Measurements from ENCODE around the gene GCGR.
A peak's percentile ranks its signal among the peaks of the same experiment; 100 is the strongest.

Gene GCGR

GRCh38 chr17:81803728-81804558 lies at the start of gene GCGR:
GCGR (plus strand) TSS chr17:81804150; CDS start chr17:81809019, 4,869 bp downstream.
- no peak for DNase-seq (ENCODE audit: insufficient read length, low spot score)
- FAIRE-seq, result no peak

DNA sequence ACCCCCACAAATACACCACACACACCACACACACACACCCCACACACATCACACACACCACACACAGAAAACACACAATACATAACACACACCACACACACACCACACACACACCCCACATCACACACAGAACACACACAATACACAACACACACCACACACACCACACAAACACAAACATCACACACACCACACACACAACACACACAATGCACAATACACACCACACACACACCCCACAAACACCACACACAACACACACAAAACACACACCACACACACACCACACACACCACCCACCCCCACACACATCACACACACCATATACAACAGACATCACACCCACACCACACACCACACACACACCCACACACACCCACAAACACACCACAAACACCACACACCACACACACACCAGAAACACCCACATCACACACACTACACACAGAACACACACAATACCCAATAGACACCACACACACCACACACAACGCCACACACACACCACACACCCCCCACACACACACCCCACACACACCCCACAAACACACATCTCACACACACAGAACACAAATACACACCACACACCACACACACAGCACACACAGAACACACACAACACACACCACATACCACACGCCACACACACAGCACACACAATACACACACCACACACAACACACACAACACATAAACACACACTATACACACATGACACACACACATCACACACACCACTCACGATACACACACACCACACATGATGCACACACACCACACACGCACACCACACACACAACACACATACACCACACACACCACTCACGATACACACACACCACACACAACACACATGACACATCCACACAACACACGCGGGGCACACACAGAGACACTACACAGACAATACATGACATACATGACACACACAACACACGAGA lies 11.0 kb upstream of the GCGR start:
- DNase-seq (ENCODE audit: insufficient read length, low spot score) (no peak), FAIRE-seq (no peak)

DNA sequence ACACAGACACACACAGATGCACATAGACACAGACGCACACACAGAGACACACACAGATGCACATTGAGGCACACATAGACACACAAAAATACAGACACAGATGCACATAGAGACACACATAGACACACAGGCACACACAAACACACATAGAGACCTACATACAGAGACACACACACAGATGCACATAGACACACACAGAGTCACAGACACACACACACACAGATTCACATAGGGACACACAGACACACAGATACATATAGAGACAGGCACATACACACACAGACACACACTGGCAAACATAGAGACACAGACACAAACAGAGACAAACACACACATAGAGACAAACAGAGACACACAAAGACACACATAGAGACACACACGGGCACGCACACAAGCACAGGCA lies 9.9 kb upstream of the GCGR start:
- FAIRE-seq (no peak), DNase-seq (ENCODE audit: insufficient read length, low spot score) (no peak)

DNA sequence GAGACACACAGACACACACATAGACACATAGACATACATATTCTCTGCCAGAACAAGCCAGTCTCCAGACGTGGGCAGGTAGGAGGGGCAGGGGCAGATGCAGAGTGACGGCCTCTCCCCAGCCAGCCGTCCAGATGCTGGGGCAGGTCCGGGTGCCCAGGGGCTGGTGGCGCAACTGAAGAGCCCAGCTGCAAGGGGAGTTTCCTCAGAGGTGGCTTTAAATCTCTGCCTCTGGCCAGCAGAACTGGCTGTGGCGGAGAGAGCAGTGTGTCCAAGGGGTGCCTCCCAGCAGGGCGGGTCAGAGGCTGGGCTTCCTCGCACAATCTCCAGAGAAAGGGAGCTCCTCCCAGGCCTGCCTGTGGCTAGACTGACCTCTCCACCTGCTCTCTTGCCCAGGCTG lies 9.4 kb upstream of the GCGR start:
- FAIRE-seq (no peak), DNase-seq (ENCODE audit: insufficient read length, low spot score) (no peak)

- FAIRE-seq, result no peak
- DNase-seq (ENCODE audit: insufficient read length, low spot score), result no peak
These were observed 2.6 kb upstream of the GCGR start for GRCh38 chr17:81801327-81801726.

- DNase-seq (ENCODE audit: insufficient read length, low spot score), result no peak
- no peak for FAIRE-seq
These were observed 1.7 kb upstream of the GCGR start for GRCh38 chr17:81802048-81802758.

- no peak for DNase-seq (ENCODE audit: insufficient read length, low spot score)
- no peak for FAIRE-seq
These were observed 900 bp upstream of the GCGR start for GRCh38 chr17:81802856-81803643.

GRCh38 chr17:81804559-81805399 lies 829 bp downstream of the GCGR start:
- DNase-seq (ENCODE audit: insufficient read length, low spot score) (no peak), FAIRE-seq (no peak)

DNA sequence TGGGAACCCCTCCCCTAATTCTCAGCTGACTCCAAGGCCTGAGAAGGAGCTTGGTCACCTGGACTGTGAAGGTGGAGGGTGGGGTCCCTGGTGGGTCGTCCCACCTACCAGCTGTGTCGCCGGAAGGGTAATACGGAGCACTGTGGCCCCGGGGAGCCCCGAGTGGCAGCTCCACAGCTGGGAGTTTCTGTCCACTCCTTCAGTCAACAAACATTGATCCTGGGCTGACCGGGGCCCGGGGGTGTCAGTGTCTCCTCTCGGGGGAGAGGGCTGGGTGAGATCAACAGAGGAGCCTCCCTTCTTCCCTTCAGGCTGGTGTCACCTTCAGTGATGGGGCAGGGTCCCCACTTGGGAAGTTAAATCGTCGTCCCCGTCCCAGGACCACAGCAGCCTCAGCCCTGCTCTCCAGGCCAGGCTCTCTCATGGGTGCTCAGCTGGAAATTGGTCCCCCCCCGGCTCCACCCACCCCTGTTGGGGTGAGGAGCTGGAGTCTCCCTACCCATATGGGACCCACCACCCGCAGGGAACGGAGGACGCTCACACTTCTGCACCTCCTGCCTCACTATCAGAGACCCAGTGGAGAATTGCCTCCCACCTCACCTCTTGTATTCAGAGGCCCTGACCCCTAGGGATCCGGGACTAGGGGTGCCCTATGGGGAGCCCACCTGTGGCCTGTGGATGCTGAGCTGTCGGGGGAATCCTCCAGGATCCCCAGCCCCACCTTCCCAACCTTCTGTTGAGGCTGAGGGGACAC lies 1.9 kb downstream of the GCGR start:
- no peak for FAIRE-seq
- DNase-seq (ENCODE audit: insufficient read length, low spot score), result no peak

DNA sequence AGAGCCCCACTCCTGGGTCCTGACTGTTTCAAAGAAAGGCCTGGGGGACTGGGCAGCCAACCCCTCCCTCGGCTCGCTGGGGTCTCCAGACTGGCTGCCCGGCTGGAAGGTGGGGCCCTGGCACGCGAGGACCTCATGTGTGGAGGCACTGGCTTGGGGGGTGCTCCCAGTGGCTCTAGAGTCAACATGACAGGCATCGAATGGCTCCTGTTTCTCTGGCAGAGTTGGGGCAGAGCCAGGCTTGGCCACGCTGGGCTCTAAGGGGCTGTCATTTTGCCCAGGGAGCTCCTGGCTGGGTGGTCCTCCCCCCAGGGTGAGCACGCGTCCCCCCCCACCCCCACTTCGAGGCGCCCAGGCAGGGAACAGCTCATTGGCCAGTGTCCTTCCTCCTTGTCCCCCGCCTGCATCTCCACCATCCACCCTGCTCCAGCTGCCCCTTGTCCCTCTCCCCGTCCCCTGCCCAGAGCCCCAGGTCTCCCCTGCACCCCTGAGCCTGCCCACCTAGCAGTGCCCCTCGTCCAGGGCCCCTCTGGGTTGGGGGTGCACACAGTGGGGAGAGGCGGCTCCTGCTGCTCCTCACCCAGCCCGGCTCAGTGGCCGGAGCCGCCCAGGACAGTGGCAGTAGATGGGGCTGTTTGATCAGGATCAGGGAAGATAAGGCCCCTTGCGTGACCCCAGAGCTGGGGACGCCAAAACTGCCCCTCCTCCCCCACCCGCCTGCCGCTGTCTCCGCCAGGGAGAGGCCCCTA lies 2.7 kb downstream of the GCGR start:
- DNase-seq (ENCODE audit: insufficient read length, low spot score) (no peak), FAIRE-seq (no peak)

DNA sequence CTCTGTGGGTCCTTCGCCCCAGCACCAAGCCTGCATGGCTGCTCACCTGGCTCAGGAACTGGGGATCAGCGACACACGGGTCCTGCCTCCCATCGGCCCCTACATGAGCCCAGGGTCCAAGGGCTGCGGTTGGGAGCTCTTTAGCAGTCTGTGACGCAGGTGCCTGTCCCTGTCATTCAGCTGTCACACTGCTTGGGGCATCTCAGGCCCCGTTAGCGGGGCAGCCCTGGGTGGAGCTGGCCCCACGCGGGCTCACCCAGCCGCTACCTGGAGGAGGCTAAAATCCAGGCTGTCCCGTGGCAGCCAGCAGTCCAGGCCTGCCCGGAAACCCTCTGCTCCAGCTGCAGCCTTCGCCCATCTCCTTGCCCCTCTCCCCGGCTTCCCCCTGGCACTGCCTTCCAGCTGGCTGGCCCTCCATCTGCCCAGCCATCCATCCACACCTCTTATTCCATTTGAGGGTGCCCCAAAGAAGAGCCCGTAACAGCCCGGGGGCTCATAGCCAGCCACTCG lies 3.3 kb downstream of the GCGR start:
- FAIRE-seq, result no peak
- DNase-seq (ENCODE audit: insufficient read length, low spot score), result no peak

DNA sequence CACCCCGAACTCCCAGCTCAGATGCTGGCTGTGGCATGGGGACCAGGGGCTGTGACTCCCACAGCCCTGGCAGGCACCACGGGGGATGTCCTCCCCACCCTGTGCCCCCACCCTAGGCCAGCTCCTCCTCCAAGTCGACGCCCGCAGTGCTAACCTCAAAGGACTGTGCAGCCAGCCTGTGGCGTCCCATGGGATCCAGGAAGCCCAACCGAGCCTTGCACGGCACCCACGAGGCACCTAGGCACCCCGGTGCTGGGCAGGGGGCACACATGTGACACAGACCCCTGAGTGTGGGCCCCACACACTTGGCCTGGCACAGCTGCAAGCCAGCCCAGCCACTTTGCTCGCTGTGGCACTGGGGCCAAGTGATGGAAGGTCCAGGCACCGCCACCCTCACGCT lies 3.9 kb downstream of the GCGR start:
- no peak for DNase-seq (ENCODE audit: insufficient read length, low spot score)
- no peak for FAIRE-seq

DNA sequence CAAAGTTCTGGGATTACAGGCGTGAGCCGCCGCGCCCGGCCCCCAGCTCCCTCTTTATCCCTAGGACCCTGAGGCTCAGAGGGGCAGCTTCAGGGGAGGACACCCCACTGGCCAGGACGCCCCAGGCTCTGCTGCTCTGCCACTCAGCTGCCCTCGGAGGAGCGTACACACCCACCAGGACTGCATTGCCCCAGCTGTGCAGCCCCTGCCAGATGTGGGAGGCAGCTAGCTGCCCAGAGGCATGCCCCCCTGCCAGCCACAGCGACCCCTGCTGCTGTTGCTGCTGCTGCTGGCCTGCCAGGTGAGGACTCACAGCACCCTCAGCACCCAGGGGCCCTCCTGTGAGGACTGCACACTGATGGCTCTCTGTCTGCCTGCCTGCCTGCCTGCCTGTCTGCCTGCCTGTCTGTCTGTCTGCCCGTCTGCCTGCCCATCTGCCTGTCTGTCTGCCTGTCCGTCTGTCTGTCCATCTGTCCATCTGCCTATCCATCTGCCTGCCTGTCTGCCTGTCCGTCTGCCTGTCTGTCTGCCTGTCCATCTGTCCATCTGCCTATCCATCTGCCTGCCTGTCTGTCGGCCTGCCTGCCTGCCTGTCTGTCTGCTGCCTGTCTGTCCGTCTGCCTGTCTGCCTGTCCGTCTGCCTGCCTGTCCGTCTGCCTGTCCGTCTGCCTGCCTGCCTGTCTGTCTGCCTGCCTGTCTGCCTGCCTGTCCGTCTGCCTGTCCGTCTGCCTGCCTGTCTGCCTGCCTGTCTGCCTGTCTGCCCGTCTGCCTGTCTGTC lies 5.0 kb downstream of the GCGR start:
- peak; percentile 78 for FAIRE-seq
- no peak for DNase-seq (ENCODE audit: insufficient read length, low spot score)

DNA sequence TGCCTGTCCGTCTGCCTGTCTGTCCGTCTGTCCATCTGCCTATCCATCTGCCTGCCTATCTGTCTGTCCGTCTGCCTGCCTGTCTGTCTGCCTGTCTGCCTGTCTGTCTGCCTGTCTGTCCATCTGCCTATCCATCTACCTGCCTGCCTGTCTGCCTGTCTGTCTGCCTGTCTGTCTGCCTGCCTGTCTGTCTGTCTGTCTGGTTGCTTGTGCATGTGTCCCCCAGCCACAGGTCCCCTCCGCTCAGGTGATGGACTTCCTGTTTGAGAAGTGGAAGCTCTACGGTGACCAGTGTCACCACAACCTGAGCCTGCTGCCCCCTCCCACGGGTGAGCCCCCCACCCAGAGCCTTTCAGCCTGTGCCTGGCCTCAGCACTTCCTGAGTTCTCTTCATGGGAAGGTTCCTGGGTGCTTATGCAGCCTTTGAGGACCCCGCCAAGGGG lies 5.6 kb downstream of the GCGR start:
- FAIRE-seq, result no peak
- DNase-seq (ENCODE audit: insufficient read length, low spot score), result no peak

DNA sequence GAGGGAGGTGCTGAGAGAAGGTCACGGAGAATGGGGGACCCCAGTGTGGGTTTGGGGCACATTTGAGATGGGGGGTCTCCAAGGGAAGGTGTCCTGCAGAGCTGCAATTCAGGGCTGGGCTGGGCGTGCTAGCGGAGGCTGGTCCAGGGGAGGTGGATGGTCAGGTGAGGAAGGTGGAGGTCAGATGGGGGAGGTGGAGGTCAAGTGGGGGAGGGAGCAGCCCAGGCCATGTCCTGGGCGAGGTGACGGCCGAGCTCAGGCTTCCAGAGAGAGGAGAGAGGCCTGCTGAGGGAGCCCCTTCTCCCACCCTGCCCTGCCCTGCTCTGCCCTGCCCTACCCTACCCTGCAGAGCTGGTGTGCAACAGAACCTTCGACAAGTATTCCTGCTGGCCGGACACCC lies 6.5 kb downstream of the GCGR start:
- FAIRE-seq (no peak), DNase-seq (ENCODE audit: insufficient read length, low spot score) (no peak)

GRCh38 chr17:81810892-81811704 lies 7.1 kb downstream of the GCGR start:
- no peak for FAIRE-seq
- no peak for DNase-seq (ENCODE audit: insufficient read length, low spot score)
